Astrocyte of the spinal cord (primary cell): ENCODE results near the gene HEMK1.

ENCODE experiments used
- DNase-seq: peaks from one replicate; pipeline ENCODE4 v3.0.0; 2011; ENCODE audit warnings: low read depth, low spot score
- H3K4me3 ChIP-seq: 2 replicates; pipeline ENCODE4 v1.5.1; 2011; ENCODE audit warnings: low read depth, mild to moderate bottlenecking, low read length, moderate library complexity
- CTCF ChIP-seq: IDR thresholded peaks from 2 replicates; pipeline ENCODE4 v1.5.1; 2012; ENCODE audit warnings: low read depth, mild to moderate bottlenecking, low read length, inconsistent platforms
- in situ Hi-C: cut with HindIII; loops from 2 replicates; pipeline ENCODE4 v1.10.0; 2017; ENCODE audit warnings: low sequenced_read_pairs

Gene HEMK1, protein sequence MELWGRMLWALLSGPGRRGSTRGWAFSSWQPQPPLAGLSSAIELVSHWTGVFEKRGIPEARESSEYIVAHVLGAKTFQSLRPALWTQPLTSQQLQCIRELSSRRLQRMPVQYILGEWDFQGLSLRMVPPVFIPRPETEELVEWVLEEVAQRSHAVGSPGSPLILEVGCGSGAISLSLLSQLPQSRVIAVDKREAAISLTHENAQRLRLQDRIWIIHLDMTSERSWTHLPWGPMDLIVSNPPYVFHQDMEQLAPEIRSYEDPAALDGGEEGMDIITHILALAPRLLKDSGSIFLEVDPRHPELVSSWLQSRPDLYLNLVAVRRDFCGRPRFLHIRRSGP

GRCh38 chr3:50568947-50569749 lies at the start of gene HEMK1:
Gene HEMK1, plus strand, starts transcription at chr3:50569522. Its CDS starts 1,583 bp downstream, at chr3:50571105.
- in situ Hi-C loops: no loop called here
- TF ChIP-seq CTCF: no peak
- H3K4me3 ChIP-seq: peak within 1 kb of the TSS; percentile 77
- peak; percentile 96 for DNase-seq

DNA sequence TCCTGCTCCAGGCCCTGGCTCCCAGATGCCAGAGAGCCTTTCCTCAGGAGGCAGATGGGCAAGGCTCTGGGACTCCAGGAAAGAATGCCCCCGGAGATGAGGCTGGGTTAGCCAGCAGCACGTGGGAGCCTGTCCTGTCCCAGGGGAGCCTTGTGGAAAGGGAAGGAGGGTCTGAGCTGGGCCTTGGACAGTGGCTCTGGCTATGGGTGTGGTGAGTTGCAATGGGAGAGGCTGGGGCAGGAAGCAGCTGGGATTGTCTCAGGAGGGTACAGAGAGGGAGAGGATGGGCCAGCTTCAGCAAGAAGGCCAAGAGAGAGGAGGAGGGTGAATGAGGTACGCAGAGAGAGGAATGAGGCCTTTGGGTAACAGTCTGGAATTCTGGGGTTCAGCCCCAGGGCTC lies 48.5 kb upstream of the HEMK1 start:
- in situ Hi-C loops: no loop called here
- H3K4me3 ChIP-seq: no peak overlapping the region
- no peak for TF ChIP-seq CTCF
- DNase-seq: no peak

DNA sequence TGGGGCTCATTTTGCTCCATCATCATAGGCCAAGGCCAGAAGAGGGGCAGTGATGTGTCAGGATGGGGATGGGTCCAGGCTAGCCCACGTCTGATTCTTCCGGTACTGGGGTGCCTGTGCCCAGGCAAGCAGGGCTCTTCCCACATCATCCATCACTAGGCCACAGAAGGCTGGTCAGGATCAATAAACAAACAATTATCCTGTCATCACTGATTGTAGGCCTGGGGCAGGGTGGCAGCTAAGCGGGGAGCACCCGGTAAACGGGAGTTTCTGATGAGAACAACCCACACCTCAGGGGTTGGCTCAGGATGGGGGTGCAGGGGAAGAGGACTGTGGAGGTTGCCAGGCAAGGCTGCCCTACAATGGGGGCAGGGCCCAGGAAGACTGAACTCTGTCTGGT lies 47.8 kb upstream of the HEMK1 start:
- in situ Hi-C loops: no loop called here
- TF ChIP-seq CTCF: no peak

GRCh38 chr3:50523279-50523811 lies 46.0 kb upstream of the HEMK1 start:
- no peak overlapping the region for H3K4me3 ChIP-seq
- in situ Hi-C loops: no loop called here
- no peak for TF ChIP-seq CTCF
- DNase-seq: no peak

More for the DNA sequence above, 47.8 kb upstream of the HEMK1 start:
- DNase-seq: no peak
- H3K4me3 ChIP-seq: no peak overlapping the region

- TF ChIP-seq CTCF: no peak
- no peak for DNase-seq
These were observed 44.6 kb upstream of the HEMK1 start for GRCh38 chr3:50524746-50525145.

DNA sequence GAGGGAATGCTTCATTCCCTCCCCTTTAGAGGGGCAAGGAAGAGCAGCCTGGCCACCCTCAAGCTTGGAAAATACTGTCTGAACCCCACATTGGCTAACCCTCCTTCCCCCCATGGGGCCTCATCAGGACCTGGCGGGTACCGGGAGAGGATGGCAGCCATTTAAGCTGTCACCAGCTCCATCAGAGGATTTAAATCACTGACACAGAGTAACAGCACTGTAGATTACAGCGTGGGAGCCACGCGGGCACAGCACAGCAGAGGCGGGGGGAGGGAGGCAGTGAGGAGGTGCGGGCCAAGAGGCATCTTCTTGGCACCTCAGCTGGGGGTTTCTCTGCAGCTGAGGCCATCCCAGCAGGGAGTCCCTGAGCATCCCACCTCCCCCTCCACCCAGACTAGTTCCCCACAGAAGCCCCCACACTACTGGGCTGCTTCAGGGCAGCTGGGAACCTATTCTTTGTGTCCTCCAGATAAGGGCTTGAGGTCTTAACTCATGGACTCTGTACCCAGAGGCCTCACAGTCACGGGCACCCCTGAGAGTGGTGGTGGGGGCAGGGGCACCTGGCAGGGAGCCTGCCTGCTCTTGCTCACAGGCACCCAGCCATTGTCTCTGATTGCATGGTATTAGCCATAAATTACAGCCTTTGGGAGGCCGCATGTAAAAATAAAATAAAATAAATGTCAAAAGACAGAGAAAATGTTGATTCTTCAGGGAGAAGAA lies 44.0 kb upstream of the HEMK1 start:
- H3K4me3 ChIP-seq: no peak overlapping the region
- no peak for DNase-seq
- TF ChIP-seq CTCF: no peak
- in situ Hi-C loops: no loop called here

More at GRCh38 chr3:50524746-50525145, 44.6 kb upstream of the HEMK1 start:
- no peak overlapping the region for H3K4me3 ChIP-seq
- in situ Hi-C loops: no loop called here
